Measurements from ENCODE around the gene GDF10.

GDF10 gene

DNA sequence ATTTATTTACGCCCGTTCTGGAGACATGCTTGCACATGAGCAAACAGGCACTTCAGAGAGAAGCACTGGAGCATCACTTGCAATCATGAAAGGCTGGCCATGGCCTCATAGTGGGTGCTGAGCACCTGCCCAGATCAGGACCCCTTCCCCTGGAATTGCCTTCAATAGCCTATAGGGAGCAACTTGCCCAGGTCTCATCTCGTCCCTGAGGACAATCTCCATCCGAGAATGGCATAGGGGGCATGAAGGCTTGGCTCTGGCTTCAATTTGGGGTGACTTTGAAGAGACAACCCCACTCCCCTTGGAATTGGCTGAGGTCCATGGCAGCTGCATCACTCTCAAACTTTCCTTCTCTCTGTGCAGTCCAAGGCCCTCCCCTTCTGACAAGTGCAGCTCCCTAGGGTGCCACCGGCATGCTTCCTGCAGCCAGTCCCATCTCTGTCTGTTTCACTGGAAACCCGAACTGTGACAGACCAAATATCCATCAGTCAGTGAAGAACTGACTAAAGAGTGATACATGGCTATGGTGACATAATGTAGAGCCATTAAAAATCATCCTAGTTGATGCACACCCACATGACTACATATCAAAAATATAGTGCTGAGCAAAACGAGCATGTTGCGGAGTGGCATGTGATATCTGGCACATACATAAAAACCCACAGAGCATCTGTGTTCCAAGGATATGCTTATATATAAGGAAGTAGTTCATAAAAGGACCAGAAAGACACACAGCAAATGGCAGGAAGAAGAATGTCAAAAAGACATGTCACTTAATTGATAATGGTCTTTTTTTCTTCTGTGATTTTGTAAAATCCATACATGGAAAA lies 34.7 kb downstream of the GDF10 start:
- no peak for DNase-seq (ENCODE audit: low read depth)

- DNase-seq (ENCODE audit: low read depth), result no peak
Observed at GRCh38 chr10:47335906-47336305, 35.9 kb downstream of the GDF10 start.

- no peak for DNase-seq (ENCODE audit: low read depth)
Observed at GRCh38 chr10:47336387-47337134, 36.6 kb downstream of the GDF10 start.

DNA sequence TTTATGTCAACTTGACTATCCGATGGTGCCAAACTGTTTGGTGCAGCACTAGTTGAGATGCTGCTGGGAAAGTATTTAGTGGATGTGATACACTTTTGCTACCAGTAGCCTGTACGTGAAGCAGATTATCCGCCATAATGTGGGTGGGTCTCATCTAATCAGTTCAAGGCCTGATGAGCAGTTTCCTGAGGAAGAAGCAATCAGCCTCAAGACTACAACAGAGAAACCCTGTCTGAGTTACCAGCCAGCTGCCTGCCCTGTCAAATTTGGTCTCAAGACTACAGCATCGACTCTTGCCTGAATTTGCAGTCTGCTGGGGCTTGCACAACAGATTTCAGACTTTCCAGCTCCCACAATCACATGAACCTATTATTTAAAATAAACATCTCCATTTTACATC lies 37.3 kb downstream of the GDF10 start:
- DNase-seq (ENCODE audit: low read depth), result no peak

DNA sequence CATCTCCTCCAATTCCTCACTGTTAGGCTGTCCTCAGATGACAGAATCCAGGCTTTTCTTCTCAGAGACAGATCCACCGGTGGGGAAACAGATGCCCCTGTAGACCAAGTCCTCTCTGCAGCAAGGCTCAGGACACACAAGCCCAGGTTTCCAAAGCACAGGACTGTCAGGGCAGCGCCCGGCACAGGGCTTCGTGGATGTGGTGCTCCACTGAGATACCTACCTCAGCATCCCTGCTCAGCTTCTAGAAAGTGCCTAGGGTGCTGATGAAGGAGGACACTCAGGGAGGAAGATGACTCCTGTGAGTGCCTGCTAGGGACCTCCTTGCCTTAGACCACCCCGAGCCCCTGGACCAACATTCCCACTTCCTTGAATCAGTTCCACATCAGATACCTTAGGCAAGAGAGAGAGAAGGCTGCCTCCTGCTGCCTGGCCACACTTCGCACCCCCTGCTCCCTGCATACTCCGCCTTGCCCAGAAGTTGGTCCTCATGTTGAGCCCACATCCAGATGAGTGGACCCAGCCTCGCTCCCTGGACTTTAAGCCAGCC lies 39.3 kb downstream of the GDF10 start:
- no peak for DNase-seq (ENCODE audit: low read depth)

DNA sequence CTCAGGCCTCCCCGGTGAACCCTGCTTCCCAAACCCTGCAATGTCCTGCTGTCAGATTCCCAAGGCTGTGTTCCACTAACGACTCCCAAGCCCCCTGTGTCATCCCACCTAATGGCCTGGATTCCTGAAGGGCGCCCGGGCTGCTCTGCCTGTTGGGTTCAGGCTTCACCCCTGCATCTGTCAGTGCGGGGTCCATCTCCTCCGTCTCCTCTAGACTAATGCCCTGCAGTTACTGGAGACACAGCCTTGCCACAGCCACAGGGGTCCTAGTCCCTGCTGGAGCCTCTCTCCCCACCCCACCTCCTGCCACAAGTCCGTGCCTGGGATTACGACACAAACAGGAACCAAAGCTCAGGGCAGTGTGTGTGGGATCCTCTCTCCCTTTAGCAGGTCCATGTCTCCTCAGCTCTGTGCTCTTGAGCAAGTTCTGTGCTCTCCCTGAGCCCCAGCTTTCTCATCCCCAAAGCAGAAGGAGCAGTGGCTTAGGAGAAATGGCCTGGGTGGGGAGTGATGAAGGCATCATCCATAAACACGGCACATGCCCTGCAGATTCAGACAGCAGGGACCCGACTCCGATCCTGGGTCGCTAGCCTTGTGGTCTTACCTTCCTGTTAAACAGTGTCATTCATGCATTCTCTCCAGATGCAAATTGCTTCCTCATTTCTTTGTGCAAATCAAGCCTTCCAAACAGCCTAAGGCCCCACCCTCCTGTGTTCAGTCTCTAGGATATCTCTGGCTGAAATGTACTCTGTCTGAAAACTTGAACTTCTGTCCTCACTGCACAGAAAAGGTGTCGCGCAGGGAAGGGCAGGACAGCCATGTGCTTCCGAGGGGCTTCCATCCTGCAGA lies 40.0 kb downstream of the GDF10 start:
- no peak for DNase-seq (ENCODE audit: low read depth)

GRCh38 chr10:47340608-47341170 lies 40.7 kb downstream of the GDF10 start:
- no peak for DNase-seq (ENCODE audit: low read depth)

- no peak for DNase-seq (ENCODE audit: low read depth)
Observed at GRCh38 chr10:47344996-47345870, 45.2 kb downstream of the GDF10 start.

DNA sequence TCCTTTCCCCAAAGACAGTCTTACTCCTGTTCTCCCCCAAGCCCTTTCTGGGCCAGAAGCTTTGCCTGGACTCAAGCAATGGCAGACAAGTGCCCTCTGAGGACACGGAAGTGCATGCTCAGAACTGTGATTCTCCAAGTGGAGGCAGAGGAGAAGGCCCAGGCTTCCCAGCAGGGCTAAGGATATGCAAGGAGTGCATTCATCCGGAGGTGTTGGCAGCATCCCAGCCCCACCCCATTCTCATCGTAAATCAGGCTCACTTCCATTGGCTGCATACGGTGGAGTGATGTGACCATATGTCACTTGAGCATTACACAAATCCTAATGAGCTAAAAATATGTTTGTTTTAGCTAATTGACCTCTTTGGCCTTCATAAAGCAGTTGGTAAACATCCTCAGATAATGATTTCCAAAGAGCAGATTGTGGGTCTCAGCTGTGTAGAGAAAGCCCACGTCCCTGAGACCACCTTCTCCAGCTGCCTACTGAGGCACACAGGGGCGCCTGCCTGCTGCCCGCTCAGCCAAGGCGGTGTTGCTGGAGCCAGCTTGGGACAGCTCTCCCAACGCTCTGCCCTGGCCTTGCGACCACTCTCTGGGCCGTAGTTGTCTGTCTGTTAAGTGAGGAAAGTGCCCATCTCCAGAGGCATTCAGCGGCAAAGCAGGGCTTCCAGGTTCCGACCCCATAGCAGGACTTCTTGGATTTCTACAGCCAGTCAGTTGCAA lies 46.7 kb downstream of the GDF10 start:
- DNase-seq (ENCODE audit: low read depth), result no peak

DNA sequence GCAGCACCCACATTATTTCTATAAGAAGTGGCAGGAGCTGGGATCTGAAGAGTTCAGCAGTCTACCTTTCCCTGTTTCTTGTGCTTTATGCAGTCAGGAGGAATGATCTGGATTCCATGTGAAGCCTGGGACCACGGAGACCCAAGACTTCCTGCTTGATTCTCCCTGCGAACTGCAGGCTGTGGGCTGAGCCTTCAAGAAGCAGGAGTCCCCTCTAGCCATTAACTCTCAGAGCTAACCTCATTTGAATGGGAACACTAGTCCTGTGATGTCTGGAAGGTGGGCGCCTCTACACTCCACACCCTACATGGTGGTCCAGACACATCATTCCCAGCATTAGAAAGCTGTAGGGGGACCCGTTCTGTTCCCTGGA lies 47.3 kb downstream of the GDF10 start:
- no peak for DNase-seq (ENCODE audit: low read depth)

GRCh38 chr10:47348138-47348651 lies 48.2 kb downstream of the GDF10 start, which contains the start of gene RBP3:
Gene RBP3, plus strand, starts transcription at chr10:47348363. Its CDS starts 122 bp downstream, at chr10:47348485.
- no peak for DNase-seq (ENCODE audit: low read depth)

DNA sequence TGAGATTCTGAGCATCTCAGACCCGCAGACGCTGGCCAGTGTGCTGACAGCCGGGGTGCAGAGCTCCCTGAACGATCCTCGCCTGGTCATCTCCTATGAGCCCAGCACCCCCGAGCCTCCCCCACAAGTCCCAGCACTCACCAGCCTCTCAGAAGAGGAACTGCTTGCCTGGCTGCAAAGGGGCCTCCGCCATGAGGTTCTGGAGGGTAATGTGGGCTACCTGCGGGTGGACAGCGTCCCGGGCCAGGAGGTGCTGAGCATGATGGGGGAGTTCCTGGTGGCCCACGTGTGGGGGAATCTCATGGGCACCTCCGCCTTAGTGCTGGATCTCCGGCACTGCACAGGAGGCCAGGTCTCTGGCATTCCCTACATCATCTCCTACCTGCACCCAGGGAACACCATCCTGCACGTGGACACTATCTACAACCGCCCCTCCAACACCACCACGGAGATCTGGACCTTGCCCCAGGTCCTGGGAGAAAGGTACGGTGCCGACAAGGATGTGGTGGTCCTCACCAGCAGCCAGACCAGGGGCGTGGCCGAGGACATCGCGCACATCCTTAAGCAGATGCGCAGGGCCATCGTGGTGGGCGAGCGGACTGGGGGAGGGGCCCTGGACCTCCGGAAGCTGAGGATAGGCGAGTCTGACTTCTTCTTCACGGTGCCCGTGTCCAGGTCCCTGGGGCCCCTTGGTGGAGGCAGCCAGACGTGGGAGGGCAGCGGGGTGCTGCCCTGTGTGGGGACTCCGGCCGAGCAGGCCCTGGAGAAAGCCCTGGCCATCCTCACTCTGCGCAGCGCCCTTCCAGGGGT lies 48.9 kb downstream of the GDF10 start:
- no peak for DNase-seq (ENCODE audit: low read depth)

DNA sequence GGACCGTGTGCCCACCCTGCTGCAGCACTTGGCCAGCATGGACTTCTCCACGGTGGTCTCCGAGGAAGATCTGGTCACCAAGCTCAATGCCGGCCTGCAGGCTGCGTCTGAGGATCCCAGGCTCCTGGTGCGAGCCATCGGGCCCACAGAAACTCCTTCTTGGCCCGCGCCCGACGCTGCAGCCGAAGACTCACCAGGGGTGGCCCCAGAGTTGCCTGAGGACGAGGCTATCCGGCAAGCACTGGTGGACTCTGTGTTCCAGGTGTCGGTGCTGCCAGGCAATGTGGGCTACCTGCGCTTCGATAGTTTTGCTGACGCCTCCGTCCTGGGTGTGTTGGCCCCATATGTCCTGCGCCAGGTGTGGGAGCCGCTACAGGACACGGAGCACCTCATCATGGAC lies 49.5 kb downstream of the GDF10 start:
- no peak for DNase-seq (ENCODE audit: low read depth)

DNA sequence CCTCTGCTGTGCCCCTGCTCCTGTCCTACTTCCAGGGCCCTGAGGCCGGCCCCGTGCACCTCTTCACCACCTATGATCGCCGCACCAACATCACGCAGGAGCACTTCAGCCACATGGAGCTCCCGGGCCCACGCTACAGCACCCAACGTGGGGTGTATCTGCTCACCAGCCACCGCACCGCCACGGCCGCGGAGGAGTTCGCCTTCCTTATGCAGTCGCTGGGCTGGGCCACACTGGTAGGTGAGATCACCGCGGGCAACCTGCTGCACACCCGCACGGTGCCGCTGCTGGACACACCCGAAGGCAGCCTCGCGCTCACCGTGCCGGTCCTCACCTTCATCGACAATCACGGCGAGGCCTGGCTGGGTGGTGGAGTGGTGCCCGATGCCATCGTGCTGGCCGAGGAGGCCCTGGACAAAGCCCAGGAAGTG lies 50.0 kb downstream of the GDF10 start:
- DNase-seq (ENCODE audit: low read depth), result no peak

DNA sequence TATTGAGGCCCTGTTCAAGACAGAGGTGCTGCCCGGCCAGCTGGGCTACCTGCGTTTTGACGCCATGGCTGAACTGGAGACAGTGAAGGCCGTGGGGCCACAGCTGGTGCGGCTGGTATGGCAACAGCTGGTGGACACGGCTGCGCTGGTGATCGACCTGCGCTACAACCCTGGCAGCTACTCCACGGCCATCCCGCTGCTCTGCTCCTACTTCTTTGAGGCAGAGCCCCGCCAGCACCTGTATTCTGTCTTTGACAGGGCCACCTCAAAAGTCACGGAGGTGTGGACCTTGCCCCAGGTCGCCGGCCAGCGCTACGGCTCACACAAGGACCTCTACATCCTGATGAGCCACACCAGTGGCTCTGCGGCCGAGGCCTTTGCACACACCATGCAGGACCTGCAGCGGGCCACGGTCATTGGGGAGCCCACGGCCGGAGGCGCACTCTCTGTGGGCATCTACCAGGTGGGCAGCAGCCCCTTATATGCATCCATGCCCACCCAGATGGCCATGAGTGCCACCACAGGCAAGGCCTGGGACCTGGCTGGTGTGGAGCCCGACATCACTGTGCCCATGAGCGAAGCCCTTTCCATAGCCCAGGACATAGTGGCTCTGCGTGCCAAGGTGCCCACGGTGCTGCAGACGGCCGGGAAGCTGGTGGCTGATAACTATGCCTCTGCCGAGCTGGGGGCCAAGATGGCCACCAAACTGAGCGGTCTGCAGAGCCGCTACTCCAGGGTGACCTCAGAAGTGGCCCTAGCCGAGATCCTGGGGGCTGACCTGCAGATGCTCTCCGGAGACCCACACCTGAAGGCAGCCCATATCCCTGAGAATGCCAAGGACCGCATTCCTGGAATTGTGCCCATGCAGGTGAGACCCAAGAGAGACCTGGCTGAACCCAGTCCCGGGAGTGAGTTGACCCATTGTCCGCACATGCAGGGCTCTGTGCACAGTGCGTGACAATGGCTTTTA lies 51.0 kb downstream of the GDF10 start:
- DNase-seq (ENCODE audit: low read depth), result no peak

- DNase-seq (ENCODE audit: low read depth), result no peak
Observed at GRCh38 chr10:47351899-47352815, 52.2 kb downstream of the GDF10 start.

GRCh38 chr10:47353351-47353750 lies 53.4 kb downstream of the GDF10 start:
- no peak for DNase-seq (ENCODE audit: low read depth)

Data from GM04503 (cell line).